ENCODE measurements around the gene TMEM97.
"Not testable (repeated sequence)": the region's sequence is repeated elsewhere in the genome, so short reads cannot be mapped to it uniquely, and the experiment has no call there.

The TMEM97 gene

DNA sequence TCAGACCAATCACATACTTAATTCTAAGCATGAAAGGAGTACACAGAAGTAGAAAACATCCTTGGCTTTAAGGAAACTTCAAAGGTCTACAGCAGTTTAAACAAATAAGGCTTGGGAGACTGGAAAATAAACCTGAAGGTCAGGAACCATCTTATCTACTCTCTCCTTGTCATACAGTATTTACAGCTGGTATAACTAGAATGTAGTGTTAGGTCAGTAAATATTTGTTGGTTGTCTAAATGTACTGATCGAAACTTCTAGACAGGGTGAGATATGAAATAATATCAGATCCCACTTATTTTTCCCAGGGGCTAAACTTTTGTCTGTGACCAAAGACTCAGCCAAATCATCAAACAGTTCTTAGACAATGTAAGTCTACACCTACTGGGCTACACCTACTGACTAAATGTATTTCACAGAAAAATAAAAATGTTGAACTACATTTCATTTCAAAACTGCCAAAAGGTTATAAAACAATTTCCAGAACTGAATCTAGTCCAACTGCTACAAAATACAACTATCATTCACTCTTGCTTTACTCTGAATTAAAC is 27.1 kb upstream of the TMEM97 start:
- no peak for ATAC-seq
- TF ChIP-seq TCF4 (CRISPR knock-in tag; IDR thresholded peaks at IDR 0.05; ENCODE audit: borderline replicate concordance) = no peak
- TF ChIP-seq ZFP30 (CRISPR knock-in tag; IDR thresholded peaks at IDR 0.05) = no peak
- TF ChIP-seq PPARA (CRISPR knock-in tag; IDR thresholded peaks at IDR 0.05; ENCODE audit: borderline replicate concordance) = no peak
- TF ChIP-seq ZNF8 (CRISPR knock-in tag; IDR thresholded peaks at IDR 0.05) = no peak
- TF ChIP-seq, protein P1, sequence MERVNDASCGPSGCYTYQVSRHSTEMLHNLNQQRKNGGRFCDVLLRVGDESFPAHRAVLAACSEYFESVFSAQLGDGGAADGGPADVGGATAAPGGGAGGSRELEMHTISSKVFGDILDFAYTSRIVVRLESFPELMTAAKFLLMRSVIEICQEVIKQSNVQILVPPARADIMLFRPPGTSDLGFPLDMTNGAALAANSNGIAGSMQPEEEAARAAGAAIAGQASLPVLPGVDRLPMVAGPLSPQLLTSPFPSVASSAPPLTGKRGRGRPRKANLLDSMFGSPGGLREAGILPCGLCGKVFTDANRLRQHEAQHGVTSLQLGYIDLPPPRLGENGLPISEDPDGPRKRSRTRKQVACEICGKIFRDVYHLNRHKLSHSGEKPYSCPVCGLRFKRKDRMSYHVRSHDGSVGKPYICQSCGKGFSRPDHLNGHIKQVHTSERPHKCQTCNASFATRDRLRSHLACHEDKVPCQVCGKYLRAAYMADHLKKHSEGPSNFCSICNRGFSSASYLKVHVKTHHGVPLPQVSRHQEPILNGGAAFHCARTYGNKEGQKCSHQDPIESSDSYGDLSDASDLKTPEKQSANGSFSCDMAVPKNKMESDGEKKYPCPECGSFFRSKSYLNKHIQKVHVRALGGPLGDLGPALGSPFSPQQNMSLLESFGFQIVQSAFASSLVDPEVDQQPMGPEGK (CRISPR knock-in tag; IDR thresholded peaks at IDR 0.05; ENCODE audit: borderline replicate concordance) = no peak
- TF ChIP-seq, protein P2, sequence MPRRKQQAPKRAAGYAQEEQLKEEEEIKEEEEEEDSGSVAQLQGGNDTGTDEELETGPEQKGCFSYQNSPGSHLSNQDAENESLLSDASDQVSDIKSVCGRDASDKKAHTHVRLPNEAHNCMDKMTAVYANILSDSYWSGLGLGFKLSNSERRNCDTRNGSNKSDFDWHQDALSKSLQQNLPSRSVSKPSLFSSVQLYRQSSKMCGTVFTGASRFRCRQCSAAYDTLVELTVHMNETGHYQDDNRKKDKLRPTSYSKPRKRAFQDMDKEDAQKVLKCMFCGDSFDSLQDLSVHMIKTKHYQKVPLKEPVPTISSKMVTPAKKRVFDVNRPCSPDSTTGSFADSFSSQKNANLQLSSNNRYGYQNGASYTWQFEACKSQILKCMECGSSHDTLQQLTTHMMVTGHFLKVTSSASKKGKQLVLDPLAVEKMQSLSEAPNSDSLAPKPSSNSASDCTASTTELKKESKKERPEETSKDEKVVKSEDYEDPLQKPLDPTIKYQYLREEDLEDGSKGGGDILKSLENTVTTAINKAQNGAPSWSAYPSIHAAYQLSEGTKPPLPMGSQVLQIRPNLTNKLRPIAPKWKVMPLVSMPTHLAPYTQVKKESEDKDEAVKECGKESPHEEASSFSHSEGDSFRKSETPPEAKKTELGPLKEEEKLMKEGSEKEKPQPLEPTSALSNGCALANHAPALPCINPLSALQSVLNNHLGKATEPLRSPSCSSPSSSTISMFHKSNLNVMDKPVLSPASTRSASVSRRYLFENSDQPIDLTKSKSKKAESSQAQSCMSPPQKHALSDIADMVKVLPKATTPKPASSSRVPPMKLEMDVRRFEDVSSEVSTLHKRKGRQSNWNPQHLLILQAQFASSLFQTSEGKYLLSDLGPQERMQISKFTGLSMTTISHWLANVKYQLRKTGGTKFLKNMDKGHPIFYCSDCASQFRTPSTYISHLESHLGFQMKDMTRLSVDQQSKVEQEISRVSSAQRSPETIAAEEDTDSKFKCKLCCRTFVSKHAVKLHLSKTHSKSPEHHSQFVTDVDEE (CRISPR knock-in tag; IDR thresholded peaks at IDR 0.05) = no peak
- TF ChIP-seq ZNF70 (CRISPR knock-in tag; IDR thresholded peaks at IDR 0.05) = no peak
- no peak for TF ChIP-seq GLIS3 (CRISPR knock-in tag; IDR thresholded peaks at IDR 0.05)
- no peak for TF ChIP-seq BACH2 (CRISPR knock-in tag; IDR thresholded peaks at IDR 0.05; ENCODE audit: borderline replicate concordance)

DNA sequence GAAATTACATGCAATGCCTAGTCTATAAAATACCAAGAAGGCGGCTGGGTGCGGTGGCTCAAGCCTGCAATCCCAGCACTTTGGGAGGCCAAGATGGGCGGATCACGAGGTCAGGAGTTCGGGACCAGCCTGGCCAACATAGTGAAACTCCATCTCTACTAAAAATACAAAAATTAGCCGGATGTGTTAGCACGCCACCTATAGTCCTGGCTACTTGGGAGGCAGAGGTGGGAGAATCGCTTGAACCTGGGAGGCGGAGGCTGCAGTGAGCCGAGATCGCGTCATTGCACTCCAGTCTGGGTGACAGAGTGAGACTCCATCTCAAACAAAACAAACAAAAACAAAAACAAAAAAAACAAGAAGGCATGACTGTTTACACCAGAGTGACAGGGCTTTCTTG is 26.1 kb upstream of the TMEM97 start:
- not testable (repeated sequence) for ATAC-seq

DNA sequence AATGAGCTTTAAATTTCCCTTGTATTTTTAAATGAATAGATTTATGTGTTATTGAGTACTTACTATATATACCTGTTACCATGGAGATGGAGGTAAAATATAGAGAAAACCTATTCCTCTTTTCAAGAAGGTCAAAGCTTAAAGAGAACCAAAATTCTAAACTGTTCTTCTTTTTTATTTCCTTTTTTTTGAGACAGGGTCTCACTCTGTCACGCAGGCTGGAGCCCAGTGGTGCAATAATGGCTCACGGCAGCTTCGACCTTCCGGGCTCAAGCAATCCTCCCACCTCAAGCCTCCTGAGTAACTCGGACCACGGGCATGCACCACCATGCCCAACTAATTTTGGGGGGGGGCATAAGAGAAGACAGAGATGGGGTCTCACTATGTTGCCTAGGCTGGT is 25.0 kb upstream of the TMEM97 start:
- no peak for TF ChIP-seq ZC3H10 (CRISPR knock-in tag; IDR thresholded peaks at IDR 0.05)
- no peak for TF ChIP-seq RARB (CRISPR knock-in tag; IDR thresholded peaks at IDR 0.05)
- no peak for TF ChIP-seq ISL1 (CRISPR knock-in tag; IDR thresholded peaks at IDR 0.05)
- TF ChIP-seq, protein P3, sequence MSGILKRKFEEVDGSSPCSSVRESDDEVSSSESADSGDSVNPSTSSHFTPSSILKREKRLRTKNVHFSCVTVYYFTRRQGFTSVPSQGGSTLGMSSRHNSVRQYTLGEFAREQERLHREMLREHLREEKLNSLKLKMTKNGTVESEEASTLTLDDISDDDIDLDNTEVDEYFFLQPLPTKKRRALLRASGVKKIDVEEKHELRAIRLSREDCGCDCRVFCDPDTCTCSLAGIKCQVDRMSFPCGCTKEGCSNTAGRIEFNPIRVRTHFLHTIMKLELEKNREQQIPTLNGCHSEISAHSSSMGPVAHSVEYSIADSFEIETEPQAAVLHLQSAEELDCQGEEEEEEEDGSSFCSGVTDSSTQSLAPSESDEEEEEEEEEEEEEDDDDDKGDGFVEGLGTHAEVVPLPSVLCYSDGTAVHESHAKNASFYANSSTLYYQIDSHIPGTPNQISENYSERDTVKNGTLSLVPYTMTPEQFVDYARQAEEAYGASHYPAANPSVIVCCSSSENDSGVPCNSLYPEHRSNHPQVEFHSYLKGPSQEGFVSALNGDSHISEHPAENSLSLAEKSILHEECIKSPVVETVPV (CRISPR knock-in tag; IDR thresholded peaks at IDR 0.05) = no peak
- no peak for TF ChIP-seq TCF4 (CRISPR knock-in tag; IDR thresholded peaks at IDR 0.05; ENCODE audit: borderline replicate concordance)
- TF ChIP-seq BACH2 (CRISPR knock-in tag; IDR thresholded peaks at IDR 0.05; ENCODE audit: borderline replicate concordance) = no peak
- TF ChIP-seq ZNF70 (CRISPR knock-in tag; IDR thresholded peaks at IDR 0.05) = no peak
- TF ChIP-seq OSR1 (CRISPR knock-in tag; IDR thresholded peaks at IDR 0.05) = no peak
- TF ChIP-seq ZNF565 (CRISPR knock-in tag; conservative IDR thresholded peaks at IDR 0.05; ENCODE audit: low read depth) = no peak
- TF ChIP-seq, protein P1 (CRISPR knock-in tag; IDR thresholded peaks at IDR 0.05; ENCODE audit: borderline replicate concordance) = no peak
- no peak for TF ChIP-seq CSDC2 (CRISPR knock-in tag; IDR thresholded peaks at IDR 0.05)
- ATAC-seq = no peak

DNA sequence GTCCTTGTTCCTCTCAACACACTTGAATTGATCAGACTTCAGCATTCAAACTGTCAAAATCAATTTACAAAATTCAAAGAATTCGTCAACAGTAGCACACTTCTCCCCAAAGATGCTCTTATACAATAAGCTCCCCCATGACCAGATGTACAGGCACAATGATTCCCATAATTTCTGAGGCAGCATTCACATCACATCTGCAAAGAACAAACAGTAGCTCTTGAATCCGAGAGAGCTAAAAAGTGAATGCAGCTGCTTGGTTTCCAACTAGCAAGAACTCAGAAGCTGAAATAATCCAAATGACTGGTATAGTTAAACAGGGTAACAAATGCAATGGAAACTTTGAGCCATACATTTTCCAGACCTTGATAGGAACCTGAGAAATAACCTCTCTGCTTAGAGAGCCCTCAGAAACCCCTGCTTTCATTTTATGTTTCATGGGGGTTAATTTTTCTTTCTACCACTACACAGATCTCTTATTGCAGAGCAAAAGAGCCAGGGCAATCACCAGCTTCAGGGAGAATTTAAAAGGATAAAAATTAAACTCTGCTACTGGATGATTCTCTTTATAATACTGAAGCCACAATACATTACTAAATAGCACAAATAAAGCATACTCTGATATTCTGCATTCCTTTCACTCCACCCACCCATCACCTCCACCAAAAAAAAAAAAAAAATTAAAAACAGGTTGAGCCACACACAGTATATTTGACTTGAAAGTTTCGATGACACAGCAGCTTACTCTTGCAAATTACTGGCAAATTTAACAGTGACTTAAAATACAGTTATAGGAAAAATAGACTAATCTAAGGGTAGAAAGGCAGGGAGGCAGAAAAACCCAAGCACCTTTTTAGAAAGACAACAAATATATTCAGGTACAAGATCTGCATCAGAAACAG is 23.1 kb upstream of the TMEM97 start:
- no peak for TF ChIP-seq TCF4 (CRISPR knock-in tag; IDR thresholded peaks at IDR 0.05; ENCODE audit: borderline replicate concordance)
- TF ChIP-seq BACH2 (CRISPR knock-in tag; IDR thresholded peaks at IDR 0.05; ENCODE audit: borderline replicate concordance) = no peak
- no peak for TF ChIP-seq ZNF70 (CRISPR knock-in tag; IDR thresholded peaks at IDR 0.05)
- TF ChIP-seq RARB (CRISPR knock-in tag; IDR thresholded peaks at IDR 0.05) = no peak
- TF ChIP-seq, protein P2 (CRISPR knock-in tag; IDR thresholded peaks at IDR 0.05) = no peak
- TF ChIP-seq, protein P3 (CRISPR knock-in tag; IDR thresholded peaks at IDR 0.05) = no peak
- TF ChIP-seq ZFP3 (CRISPR knock-in tag; IDR thresholded peaks at IDR 0.05) = no peak
- TF ChIP-seq TOX (CRISPR knock-in tag; IDR thresholded peaks at IDR 0.05; ENCODE audit: borderline replicate concordance) = no peak
- no peak for TF ChIP-seq ARNTL (CRISPR knock-in tag; IDR thresholded peaks at IDR 0.05; ENCODE audit: borderline replicate concordance, low read depth)

More for the DNA sequence above, 23.1 kb upstream of the TMEM97 start:
- no peak for ATAC-seq

All from SK-N-SH treated with all-trans-retinoic acid at 6 μM for 48 hours (cell line).